ENCODE results near the gene TMEM255B. TPM values are rescaled to one million over a fixed set of nuclear protein-coding genes. Genes with fewer than 3 reads are reported as not detected.

TMEM255B gene
- total RNA-seq, 1 donor from 2014 or later: 0.26 TPM

DNA sequence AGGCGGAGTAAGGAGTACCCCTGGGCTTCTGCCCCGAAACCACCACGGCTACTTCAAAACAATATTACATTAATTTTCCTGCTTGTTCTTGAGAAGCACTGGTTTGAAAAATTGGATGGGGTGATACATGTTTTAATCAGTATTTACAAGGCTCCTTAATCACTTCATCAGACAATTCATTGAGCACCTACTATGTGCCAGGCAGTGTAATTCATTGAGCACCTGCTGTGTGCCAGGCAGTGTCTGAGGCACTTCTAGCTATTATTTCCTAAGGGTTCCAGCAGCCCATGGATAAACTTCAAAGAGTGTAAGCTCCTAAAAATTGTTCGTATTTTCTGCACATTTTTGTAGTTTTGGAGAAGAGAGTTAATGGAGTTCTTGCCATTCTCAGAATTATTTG is 106.4 kb downstream of the TMEM255B start:
- H3K36me3 ChIP-seq: no peaks in the 10 kb centered on the region
- H3K27me3 ChIP-seq: peaks cover 38% of the 10 kb centered on the region
- H3F3A ChIP-seq (ENCODE audit: low read depth): peaks cover 49% of the 10 kb centered on the region
- Mint-ChIP-seq H3K27ac (peak overlapping the region; percentile 76), H3K9me3 (peaks cover 14% of the 10 kb centered on the region), H3K36me3 (peaks cover 7% of the 10 kb centered on the region), H3K4me1 (peaks cover 50% of the 10 kb centered on the region), H3K27me3 (ENCODE audit: insufficient read depth, low read depth) (peaks cover 34% of the 10 kb centered on the region), H3K4me3 (peak overlapping the region; percentile 69)
- no peak for TF ChIP-seq EZH2 (IDR thresholded peaks at IDR 0.05)
- TF ChIP-seq, protein P1, sequence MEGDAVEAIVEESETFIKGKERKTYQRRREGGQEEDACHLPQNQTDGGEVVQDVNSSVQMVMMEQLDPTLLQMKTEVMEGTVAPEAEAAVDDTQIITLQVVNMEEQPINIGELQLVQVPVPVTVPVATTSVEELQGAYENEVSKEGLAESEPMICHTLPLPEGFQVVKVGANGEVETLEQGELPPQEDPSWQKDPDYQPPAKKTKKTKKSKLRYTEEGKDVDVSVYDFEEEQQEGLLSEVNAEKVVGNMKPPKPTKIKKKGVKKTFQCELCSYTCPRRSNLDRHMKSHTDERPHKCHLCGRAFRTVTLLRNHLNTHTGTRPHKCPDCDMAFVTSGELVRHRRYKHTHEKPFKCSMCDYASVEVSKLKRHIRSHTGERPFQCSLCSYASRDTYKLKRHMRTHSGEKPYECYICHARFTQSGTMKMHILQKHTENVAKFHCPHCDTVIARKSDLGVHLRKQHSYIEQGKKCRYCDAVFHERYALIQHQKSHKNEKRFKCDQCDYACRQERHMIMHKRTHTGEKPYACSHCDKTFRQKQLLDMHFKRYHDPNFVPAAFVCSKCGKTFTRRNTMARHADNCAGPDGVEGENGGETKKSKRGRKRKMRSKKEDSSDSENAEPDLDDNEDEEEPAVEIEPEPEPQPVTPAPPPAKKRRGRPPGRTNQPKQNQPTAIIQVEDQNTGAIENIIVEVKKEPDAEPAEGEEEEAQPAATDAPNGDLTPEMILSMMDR (IDR thresholded peaks at IDR 0.05): no peak
- no peak for DNase-seq (ENCODE audit: low spot score)
- no peak overlapping the region for H3K4me2 ChIP-seq
- peaks cover 42% of the 10 kb centered on the region for H3K4me1 ChIP-seq
- H4K20me1 ChIP-seq (ENCODE audit: low read depth): peaks cover 9% of the 10 kb centered on the region
- no peaks in the 10 kb centered on the region for H3K9me3 ChIP-seq (ENCODE audit: low read depth)
- no peak overlapping the region for H3K27ac ChIP-seq
- no peak overlapping the region for H2AFZ ChIP-seq (replicated peaks)
- H3K79me2 ChIP-seq (ENCODE audit: low read depth): no peaks in the 10 kb centered on the region
- H3K4me3 ChIP-seq: no peak overlapping the region
- no peak overlapping the region for H3K9ac ChIP-seq

Other genes starting within 250 kb of the TMEM255B start
- gene TFDP1, start 174.5 kb upstream of the TMEM255B start, total RNA-seq (ENCODE audit: low replicate concordance): 57.5 and 88.6 TPM in 2 replicates
- gene ATP4B, start 101.0 kb upstream of the TMEM255B start, total RNA-seq (ENCODE audit: low replicate concordance): not detected in 2 replicates
- 0.40 TPM in 1 of 2 replicates, not detected in the other for gene GRK1, start 92.0 kb upstream of the TMEM255B start, total RNA-seq (ENCODE audit: low replicate concordance)
- gene GAS6, start 104.8 kb downstream of the TMEM255B start, total RNA-seq (ENCODE audit: low replicate concordance): 12.8 and 31.7 TPM in 2 replicates
- gene C13orf46, start 214.8 kb downstream of the TMEM255B start, total RNA-seq (ENCODE audit: low replicate concordance): not detected in 2 replicates

Measured in neural progenitor cell (in vitro differentiated cells).